Heart right ventricle (tissue), 16 donors: ENCODE measurements around the gene HCRTR1. TPM values are rescaled to one million over a fixed set of nuclear protein-coding genes. Genes with fewer than 3 reads are reported as not detected.

ENCODE experiments used
- ATAC-seq, 8 donors: fragments of 200-7000 bp; cut with Tn5 transposase; one replicate each; pipeline ENCODE4 v1.9.1; 2020; ENCODE audit warnings: mild to moderate bottlenecking in 8 of 8, moderate library complexity in 8 of 8, moderate number of reproducible peaks in 1 of 8
- DNase-seq, 2 donors: peaks; one replicate each; pipeline ENCODE4 v3.0.0-alpha.2; 2020
- H3K27ac ChIP-seq, 10 donors: fragments of 200-600 bp; sonication (generic) in 2 of 10; one replicate each; pipeline versions ENCODE4 v1.5.0 to v1.8.0; 2020 to 2022; ENCODE audit warnings: mild to moderate bottlenecking in 3 of 10
- H3K27me3 ChIP-seq, 7 donors: fragments of 200-600 bp; one replicate each; pipeline ENCODE4 v1.8.0; 2021 to 2022; ENCODE audit warnings: mild to moderate bottlenecking in 2 of 7
- H3K36me3 ChIP-seq, 9 donors: fragments of 200-600 bp; sonication (generic) in 1 of 9; one replicate each; pipeline versions ENCODE4 v1.5.0 to v1.8.0; 2020 to 2022; ENCODE audit warnings: mild to moderate bottlenecking in 2 of 9
- H3K4me1 ChIP-seq, 9 donors: fragments of 200-600 bp; sonication (generic) in 1 of 9; one replicate each; pipeline versions ENCODE4 v1.5.0 to v1.8.0; 2020 to 2022; ENCODE audit warnings: mild to moderate bottlenecking in 4 of 9
- H3K4me3 ChIP-seq, 10 donors: fragments of 200-600 bp; sonication (generic) in 2 of 10; one replicate each; pipeline versions ENCODE4 v1.5.0 to v1.8.0; 2020 to 2022; ENCODE audit warnings: mild to moderate bottlenecking in 7 of 10, moderate library complexity in 2 of 10
- H3K9me3 ChIP-seq, 11 donors: fragments of 200-600 bp in 10 of 11; sonication (generic) in 2 of 11; one replicate each; pipeline versions ENCODE4 v1.5.0 to v1.8.0; 2013 to 2022; ENCODE audit warnings: mild to moderate bottlenecking in 2 of 11, control low read depth in 1 of 11, moderate library complexity in 1 of 11
- WGBS, 2 donors: extraction: QIAGEN DNeasy Blood & Tissue Kit; methylation state at CpG; one replicate each; pipeline ENCODE4 v1.1.7; 2013; ENCODE audit warnings: inconsistent platforms in 1 of 2; 5-methylcytosine and 5-hydroxymethylcytosine counted together
- intact Hi-C, 10 donors: fragments of 100-400 bp; cut with DNase I; formaldehyde crosslinking; loops; one replicate each; pipeline versions ENCODE4 v1.11.1 to v1.14.2; 2022
- polyA plus RNA-seq, 2 donors: library from polyadenylated mRNA; stranded (reverse); fragments of 200-250 nt; gene quantifications; one replicate each; pipeline ENCODE4 v1.2.3, GENCODE V29; 2013
- total RNA-seq, 10 donors: library from RNA; stranded (reverse); fragmentation: NEBNext Ultra II Directional in 3 of 10; extraction: Animal tissue kit (Norgen Biotek cat#: 25700) in 3 of 10; gene quantifications; one replicate each; pipeline versions ENCODE4 v1.2.1 to v1.2.4, GENCODE V29; 2021 to 2023
- TF ChIP-seq, protein P1 (sequence below), 9 donors: fragments of 200-600 bp; sonication (generic) in 2 of 9; IDR thresholded peaks; one replicate each; pipeline versions ENCODE4 v1.5.0 to v1.8.0; 2021 to 2022; ENCODE audit warnings: antibody characterized with exemption in 9 of 9, mild to moderate bottlenecking in 5 of 9, moderate library complexity in 1 of 9
- donor health status: Arrhythmogenic right ventricular cardiomyopathy.
- donor health status: ischemic (EF 13 %, LVEDD 7.1; RV severe dilation, severe dysfunction).
- donor health status: healthy with polysubstance abuse.
- donor health status: DM: no; HTN: yes; CAD: no.
- donor health status: DM: no; HTN: no; CAD: no.
- donor health status: ischemic (EF 25% LVEDD 6.9; RV normal size, moderate dysfunction).
- donor health status: ischemic (EF 25% LVEDD 5.7; RV mildly dilated, moderate dysfunction).
- donor health status: healthy.
- donor health status: DM: yes; HTN: yes; CAD: no.
- donor health status: Ischemic cardiomyopathy.
- donor health status: ischemic (EF 35%, LVEDD 5.7; RV mildly dilated, moderate dysfunction).
- donor health status: nonischemic (EF 11% LVEDD 7.7; RV severe dilation, severe dysfunction).
- donor health status: DM: yes; HTN: yes; CAD: no.
- donor health status: PGD.
- donor health status: ischemic (EF 29% LVEDD 5.4; RV normal size, mild dysfunction).
- donor health status: nonischemic (EF 23%, LVEDD 6.1; RV moderate dilation, normal function).

HCRTR1 gene
- total and polyA plus RNA-seq, 12 donors: 0.17 to 1.5 (median 0.37) TPM; not detected in 4

DNA sequence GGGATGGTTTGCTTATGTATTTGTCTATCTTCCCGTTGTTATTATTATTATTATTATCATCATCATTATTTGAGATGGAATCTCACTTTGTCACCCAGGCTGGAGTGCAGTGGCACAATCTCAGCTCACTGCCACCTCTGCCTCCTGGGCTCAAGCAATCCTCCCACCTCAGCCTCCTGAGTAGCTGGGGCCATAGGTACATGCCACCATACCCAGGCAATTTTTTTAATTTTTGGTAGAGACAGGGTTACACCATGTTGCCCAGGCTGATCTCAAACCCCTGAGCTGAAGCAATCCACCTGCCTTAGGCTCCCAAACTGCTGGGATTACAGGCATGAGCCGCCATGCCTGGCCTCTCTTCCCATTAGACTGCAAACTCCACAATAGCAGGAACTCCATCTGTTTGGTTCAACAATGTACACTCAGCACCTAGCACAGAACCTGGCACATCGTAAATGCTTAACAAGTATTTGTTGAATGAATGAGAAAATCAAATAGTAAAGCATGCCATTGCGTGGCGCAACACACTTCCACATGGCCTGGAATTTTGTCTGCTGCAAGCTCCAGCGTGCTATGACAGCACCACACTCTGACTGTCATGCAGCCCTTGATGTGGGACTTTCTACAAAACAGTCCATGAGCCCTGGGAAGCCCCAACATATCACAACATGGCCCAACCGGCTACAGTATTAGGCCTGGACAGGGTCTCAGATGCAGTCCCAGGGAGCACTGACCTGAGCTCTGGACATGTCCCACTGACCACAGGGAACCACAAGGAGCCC is 45.0 kb upstream of the HCRTR1 start:
- TF ChIP-seq, protein P1, sequence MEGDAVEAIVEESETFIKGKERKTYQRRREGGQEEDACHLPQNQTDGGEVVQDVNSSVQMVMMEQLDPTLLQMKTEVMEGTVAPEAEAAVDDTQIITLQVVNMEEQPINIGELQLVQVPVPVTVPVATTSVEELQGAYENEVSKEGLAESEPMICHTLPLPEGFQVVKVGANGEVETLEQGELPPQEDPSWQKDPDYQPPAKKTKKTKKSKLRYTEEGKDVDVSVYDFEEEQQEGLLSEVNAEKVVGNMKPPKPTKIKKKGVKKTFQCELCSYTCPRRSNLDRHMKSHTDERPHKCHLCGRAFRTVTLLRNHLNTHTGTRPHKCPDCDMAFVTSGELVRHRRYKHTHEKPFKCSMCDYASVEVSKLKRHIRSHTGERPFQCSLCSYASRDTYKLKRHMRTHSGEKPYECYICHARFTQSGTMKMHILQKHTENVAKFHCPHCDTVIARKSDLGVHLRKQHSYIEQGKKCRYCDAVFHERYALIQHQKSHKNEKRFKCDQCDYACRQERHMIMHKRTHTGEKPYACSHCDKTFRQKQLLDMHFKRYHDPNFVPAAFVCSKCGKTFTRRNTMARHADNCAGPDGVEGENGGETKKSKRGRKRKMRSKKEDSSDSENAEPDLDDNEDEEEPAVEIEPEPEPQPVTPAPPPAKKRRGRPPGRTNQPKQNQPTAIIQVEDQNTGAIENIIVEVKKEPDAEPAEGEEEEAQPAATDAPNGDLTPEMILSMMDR (IDR thresholded peaks at IDR 0.05): no peak
- Histone ChIP-seq H3K4me1 (peaks cover 29 to 58% (median 48%) of the 10 kb centered on the region in 9 donors), H3K9me3 (no peaks in the 10 kb centered on the region), H3K27ac (peak overlapping the region; percentile 28 to 99 (median 96)), H3K36me3 (no peaks in the 10 kb centered on the region), H3K27me3 (peaks cover 0 to 10% (median 0%) of the 10 kb centered on the region in 7 donors), H3K4me3 (no peak overlapping the region)
- ATAC-seq (no peak), DNase-seq (no peak)
- WGBS, 2 donors: 86 to 89% methylated on average over 7 of the region's 7 CpGs
- intact Hi-C loops: loop anchor here in 2 of 10 donors (5.0 to 10.0 kb wide), 2 partner anchors 75 to 222 kb away; no protein-coding TSS in a partner anchor

DNA sequence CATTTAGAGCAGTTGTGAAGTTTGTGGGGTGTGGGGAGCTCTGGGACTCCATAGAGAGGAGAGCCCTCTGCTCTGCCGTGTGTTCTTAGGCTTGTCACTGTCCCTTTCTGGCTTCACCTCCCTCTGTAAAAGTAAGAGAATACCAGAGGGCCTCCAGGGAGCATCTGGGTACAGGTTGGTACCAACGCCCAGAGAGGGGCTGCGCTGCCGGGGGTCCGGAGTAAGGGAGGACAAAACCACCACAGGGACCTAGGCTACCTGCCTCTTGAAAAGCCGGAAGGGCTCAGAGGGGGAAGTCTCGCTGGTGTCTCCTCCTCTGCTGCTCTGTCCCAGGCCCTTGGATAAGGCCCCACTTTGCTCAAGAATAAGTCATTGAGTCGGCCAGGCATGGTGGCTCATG is 44.2 kb upstream of the HCRTR1 start:
- intact Hi-C loops: loop anchor here in 2 of 10 donors (5.0 to 10.0 kb wide), 2 partner anchors 74 to 222 kb away; no protein-coding TSS in a partner anchor
- TF ChIP-seq, protein P1 (IDR thresholded peaks at IDR 0.05): no peak
- Histone ChIP-seq H3K4me3 (no peak overlapping the region), H3K4me1 (peaks cover 29 to 53% (median 48%) of the 10 kb centered on the region in 9 donors), H3K36me3 (no peaks in the 10 kb centered on the region), H3K27me3 (peaks cover 0 to 14% (median 0%) of the 10 kb centered on the region in 7 donors), H3K9me3 (no peaks in the 10 kb centered on the region), H3K27ac (peak overlapping the region; percentile 28 to 99 (median 96))
- DNase-seq: no peak
- 78 to 86% methylated on average over 8 of the region's 8 CpGs for WGBS, 2 donors
- no peak for ATAC-seq

- H3K27ac ChIP-seq: peak overlapping the region; percentile 89 to 99 (median 97)
- H3K4me1 ChIP-seq: peaks cover 27 to 53% (median 49%) of the 10 kb centered on the region in 9 donors
- ATAC-seq (no peak), DNase-seq (no peak)
- no peaks in the 10 kb centered on the region for H3K9me3 ChIP-seq
- TF ChIP-seq, protein P1 (IDR thresholded peaks at IDR 0.05): no peak
- H3K36me3 ChIP-seq: peaks cover 0 to 7% (median 0%) of the 10 kb centered on the region in 9 donors
- 48 to 56% methylated on average over 10 of the region's 10 CpGs for WGBS, 2 donors
- intact Hi-C loops: loop anchor here in 2 of 10 donors (5.0 to 10.0 kb wide), 2 partner anchors 72 to 220 kb away; no protein-coding TSS in a partner anchor
- peaks cover 0 to 14% (median 0%) of the 10 kb centered on the region in 7 donors for H3K27me3 ChIP-seq
- no peak overlapping the region for H3K4me3 ChIP-seq
Measured at GRCh38 chr1:31574749-31575368, 42.6 kb upstream of the HCRTR1 start.
